ENCODE measurements around the gene IRF2BP1. TPM values are rescaled to one million over a fixed set of nuclear protein-coding genes. Genes with fewer than 3 reads are reported as not detected.

The IRF2BP1 gene
- total and polyA plus RNA-seq, 2 of the 13 experiments (the other 11 are each of a cell fraction or from before 2014, with no cell fraction given): 4.3 to 14.3 TPM

- FAIRE-seq (peak; percentile 36), ATAC-seq (peak; percentile 14)
- TF ChIP-seq HCFC1 (IDR thresholded peaks at IDR 0.05; ENCODE audit: low read depth, low read length) (no peak), NFE2 (CRISPR knock-in tag; IDR thresholded peaks at IDR 0.05) (no peak), CBX5 (CRISPR knock-in tag; IDR thresholded peaks at IDR 0.05; ENCODE audit: borderline replicate concordance) (peak; percentile 64; the same call in 1 of the 2 replicates), HDAC1 (CRISPR knock-in tag; IDR thresholded peaks at IDR 0.05) (peak; percentile 78), PAWR (CRISPR knock-in tag; IDR thresholded peaks at IDR 0.05; ENCODE audit: borderline replicate concordance) (no peak), THAP11 (CRISPR knock-in tag; IDR thresholded peaks at IDR 0.05) (0 out of 2 replicates have a peak, but pooled peaks have one; percentile 54), ZNF496 (CRISPR knock-in tag; IDR thresholded peaks at IDR 0.05; ENCODE audit: insufficient replicate concordance) (no peak), DPF2 (CRISPR knock-in tag; IDR thresholded peaks at IDR 0.05; ENCODE audit: borderline replicate concordance, low read depth) (no peak), ZSCAN20 (CRISPR knock-in tag; IDR thresholded peaks at IDR 0.05; ENCODE audit: borderline replicate concordance) (no peak), LRRFIP1 (CRISPR knock-in tag; conservative IDR thresholded peaks at IDR 0.05) (no peak), POLR2G (IDR thresholded peaks at IDR 0.05; ENCODE audit: low read depth, low read length) (no peak), ZBTB8A (CRISPR knock-in tag; IDR thresholded peaks at IDR 0.05; ENCODE audit: borderline replicate concordance, low read depth) (no peak), TOPORS (CRISPR knock-in tag; IDR thresholded peaks at IDR 0.05) (no peak), WIZ (CRISPR knock-in tag; IDR thresholded peaks at IDR 0.05) (no peak), POLR2A (IDR thresholded peaks at IDR 0.05; ENCODE audit: insufficient read depth in 1 of 2, low read depth in 2 of 2, low read length in 2 of 2) (peak in 1 of 2 experiments; percentile 18; a peak in 1 of 4 replicates), ZNF780A (CRISPR knock-in tag; IDR thresholded peaks at IDR 0.05) (no peak), SMYD3 (CRISPR knock-in tag; IDR thresholded peaks at IDR 0.05) (no peak), ZNF580 (CRISPR knock-in tag; IDR thresholded peaks at IDR 0.05; ENCODE audit: borderline replicate concordance, low read depth) (0 out of 2 replicates have a peak, but pooled peaks have one; percentile 23), DR1 (CRISPR knock-in tag; IDR thresholded peaks at IDR 0.05) (no peak), TMF1 (CRISPR knock-in tag; IDR thresholded peaks at IDR 0.05; ENCODE audit: low read depth) (no peak), GFI1 (CRISPR knock-in tag; IDR thresholded peaks at IDR 0.05; ENCODE audit: borderline replicate concordance) (no peak), IRX3 (CRISPR knock-in tag; IDR thresholded peaks at IDR 0.05; ENCODE audit: borderline replicate concordance, low read depth) (no peak), SOX6 (IDR thresholded peaks at IDR 0.05) (no peak), SOX6 (CRISPR knock-in tag; IDR thresholded peaks at IDR 0.05) (0 out of 2 replicates have a peak, but pooled peaks have one; percentile 34)
These were observed 7.7 kb downstream of the IRF2BP1 start for GRCh38 chr19:45878043-45878794.

More at GRCh38 chr19:45878043-45878794, 7.7 kb downstream of the IRF2BP1 start:
- ChIA-PET CTCF (ENCODE audit: low intra/inter-chr PET ratio, low total read pairs) (no interaction called here), POLR2A (interaction anchor here (2.8 to 10.3 kb wide), 2 partner anchors 10 to 14 kb away, joined by 35 to 388 read pairs; partner anchors contain the start of genes FOXA3 and SYMPK)
- no peaks in the 10 kb centered on the region for H4K20me1 ChIP-seq (ENCODE audit: insufficient read depth, low read length)
- peak overlapping the region; percentile 94 for H3K27ac ChIP-seq (ENCODE audit: extremely low read length, insufficient read depth, low read length)
- in situ Hi-C loops (cut with HindIII; ENCODE audit: extremely low pct_ligation_motif_present, low pct_unique_long_range_greater_than_20kb) (no loop called here), intact Hi-C loops (cut with micrococcal nuclease; ENCODE audit: unreplicated experiment) (no loop called here)
- H3K36me3 ChIP-seq (replicated peaks in 1 of 2; ENCODE audit: control insufficient read depth in 1 of 2, insufficient read depth in 2 of 2, low read length in 2 of 2): no peaks in the 10 kb centered on the region; a peak in 2 of 5 replicates
- WGBS (ENCODE audit: low lambda C conversion rate): 8% methylated on average over 8 of the region's 11 CpGs
- no TSS peak for BruUV-seq (replicated peaks)
- peaks cover 7% of the 10 kb centered on the region for H3K79me2 ChIP-seq (ENCODE audit: insufficient read depth, low read length)
- peaks cover 91% of the 10 kb centered on the region for H3K4me1 ChIP-seq (ENCODE audit: insufficient read depth, low read length)
- peak overlapping the region; percentile 8 to 69 (median 26); a peak in 5 of 6 replicates for H3K4me3 ChIP-seq (replicated peaks in 1 of 3; ENCODE audit: insufficient read depth in 1 of 3, low read depth in 2 of 3, low read length in 3 of 3)
- H3K4me2 ChIP-seq (ENCODE audit: low read depth, low read length): peak overlapping the region; percentile 90
- H3K27me3 ChIP-seq (ENCODE audit: control insufficient read depth in 1 of 2, insufficient read depth in 2 of 2, low read length in 2 of 2): no peaks in the 10 kb centered on the region
- no peak overlapping the region for H2AFZ ChIP-seq (ENCODE audit: low read length)
- no peaks in the 10 kb centered on the region for H3K9me3 ChIP-seq (ENCODE audit: low read length)
- H3K9ac ChIP-seq (ENCODE audit: insufficient read depth, low read depth, low read length): peak overlapping the region; percentile 48
- DNase-seq (ENCODE audit: low spot score): peak; percentile 66

Measured in HepG2 (cell line).